HG02610 (cell line): Measurements from ENCODE around the gene GJB3.
"Not testable (repeated sequence)": the region's sequence is repeated elsewhere in the genome, so short reads cannot be mapped to it uniquely, and the experiment has no call there.

ENCODE experiments used
- ATAC-seq: cut with Tn5 transposase; IDR thresholded peaks from one replicate; pipeline ENCODE4 v1.9.1; 2021; ENCODE audit warnings: mild to moderate bottlenecking, moderate library complexity; ENCODE audit not compliant: unreplicated experiment

GJB3 gene

DNA sequence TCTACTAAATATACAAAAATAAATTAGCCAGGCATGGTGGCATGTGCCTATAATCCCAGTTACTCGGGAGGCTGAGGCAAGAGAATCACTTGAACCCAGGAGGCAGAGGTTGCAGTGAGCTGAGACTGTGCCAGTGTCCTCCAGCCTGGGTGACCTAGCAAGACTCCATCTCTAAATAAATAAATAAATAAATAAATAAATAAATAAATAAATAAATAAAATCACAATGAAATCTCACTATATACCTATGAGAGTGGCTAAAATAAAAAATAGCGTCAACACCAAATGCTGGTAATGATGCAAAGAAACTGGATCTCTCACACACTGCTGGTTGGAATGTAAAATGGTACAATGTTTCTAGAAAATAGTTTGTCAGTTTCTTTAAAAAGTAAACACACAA lies 37.8 kb downstream of the GJB3 start:
- ATAC-seq, result not testable (repeated sequence)

DNA sequence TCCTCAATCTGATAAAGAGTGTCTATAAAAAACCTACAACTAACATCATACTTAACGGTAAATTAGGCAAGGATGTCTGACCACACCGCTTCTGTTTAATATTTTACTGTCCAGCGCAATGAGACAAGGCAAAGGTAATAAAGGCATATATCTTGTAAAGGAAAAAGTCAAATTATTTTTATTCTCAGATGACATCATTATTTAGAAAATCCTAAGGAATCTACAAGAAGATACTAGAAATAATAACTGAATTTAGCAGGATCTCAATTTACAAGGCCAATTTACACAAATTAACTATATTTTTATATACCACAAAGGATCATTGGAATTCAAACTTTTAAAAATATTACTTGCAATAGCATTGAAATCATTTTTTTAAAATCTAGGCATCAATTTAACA lies 41.2 kb downstream of the GJB3 start:
- ATAC-seq, result no peak

DNA sequence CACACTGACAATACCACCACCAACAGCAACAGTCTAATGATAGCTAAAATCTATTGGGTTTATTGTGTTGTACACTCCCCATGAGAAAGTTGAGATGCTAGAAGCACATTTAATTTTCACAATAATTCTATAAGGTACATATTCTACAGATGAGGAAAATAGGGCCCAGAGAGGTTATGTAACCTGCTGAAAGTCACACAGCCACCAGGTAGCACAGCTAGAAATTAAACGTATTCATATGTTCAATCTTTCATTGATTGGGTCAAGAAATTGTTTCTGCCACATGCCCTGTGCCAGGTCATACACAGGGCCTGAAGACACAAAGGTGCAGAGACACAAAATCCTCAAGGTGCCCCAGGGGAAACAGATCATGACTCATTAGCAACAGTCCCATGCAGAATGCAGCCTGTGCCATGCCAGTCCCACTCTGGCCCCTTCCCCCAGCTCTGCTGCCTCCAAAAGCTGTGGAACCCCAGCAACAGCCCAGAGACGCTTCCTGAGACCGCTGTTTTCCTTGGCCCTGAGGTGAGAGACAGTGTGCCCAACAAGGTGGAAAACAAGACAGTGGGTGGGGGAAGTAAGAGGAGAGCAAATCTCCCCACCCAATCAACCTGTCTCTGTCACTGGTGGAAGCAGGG lies 43.9 kb downstream of the GJB3 start:
- ATAC-seq, result no peak

DNA sequence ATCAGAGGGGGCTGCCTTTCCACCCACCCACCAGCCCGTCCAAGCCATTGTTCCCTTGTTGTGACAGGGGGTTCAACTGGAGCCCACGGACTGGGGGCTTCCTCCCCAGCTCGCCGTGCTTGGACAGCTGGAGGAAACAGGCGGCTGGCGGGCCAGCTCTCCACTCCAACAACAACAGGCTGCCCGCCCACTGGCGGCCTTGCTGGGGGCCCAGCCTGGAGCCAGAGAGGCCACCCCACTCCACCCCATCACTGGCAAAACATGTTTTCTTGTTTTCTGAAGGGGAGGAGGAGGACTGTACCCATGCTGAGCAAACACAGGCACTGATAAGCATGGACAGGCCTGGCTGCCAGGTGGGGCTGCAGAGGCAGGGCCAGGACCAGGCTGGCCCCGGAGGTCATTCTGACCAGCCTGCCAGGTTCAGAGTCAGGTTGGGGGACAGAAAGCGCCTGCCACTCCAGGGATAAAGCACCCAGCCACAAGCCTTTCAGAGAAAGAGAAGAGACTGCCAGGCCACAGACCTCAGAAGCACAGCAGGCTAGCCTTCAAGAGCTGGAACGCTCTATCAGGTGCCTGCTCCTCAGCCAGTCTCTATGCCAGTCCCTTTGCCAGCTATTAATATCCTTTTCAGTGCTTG lies 44.6 kb downstream of the GJB3 start:
- no peak for ATAC-seq

DNA sequence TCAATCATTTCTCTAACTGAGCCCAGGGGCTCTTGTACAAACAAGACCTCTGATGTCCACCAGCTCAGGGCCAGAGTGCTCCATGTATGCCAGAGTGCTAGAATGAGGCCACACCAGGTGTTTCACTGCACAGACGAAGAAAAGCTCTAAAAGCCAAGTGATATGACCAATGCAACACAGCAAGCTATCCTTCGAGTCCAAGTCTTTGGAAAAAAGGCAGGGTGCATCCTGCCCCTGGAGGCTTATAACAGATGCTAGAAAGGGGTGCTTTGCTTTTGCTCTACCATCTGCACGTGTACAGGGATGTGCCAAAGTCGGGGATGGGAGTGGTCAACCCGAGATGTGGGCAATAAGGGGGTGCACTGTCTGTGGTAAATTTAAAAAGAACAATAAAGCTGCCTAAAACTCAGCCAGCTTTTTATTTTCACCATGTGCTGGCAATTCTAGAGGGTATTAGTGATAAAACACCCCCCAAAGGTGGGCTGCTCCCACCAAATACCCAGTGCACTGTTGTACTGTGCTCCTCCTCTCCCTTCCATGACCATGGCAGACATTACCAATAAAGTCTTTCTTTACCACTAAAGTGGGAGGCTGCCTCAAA lies 46.4 kb downstream of the GJB3 start:
- no peak for ATAC-seq

DNA sequence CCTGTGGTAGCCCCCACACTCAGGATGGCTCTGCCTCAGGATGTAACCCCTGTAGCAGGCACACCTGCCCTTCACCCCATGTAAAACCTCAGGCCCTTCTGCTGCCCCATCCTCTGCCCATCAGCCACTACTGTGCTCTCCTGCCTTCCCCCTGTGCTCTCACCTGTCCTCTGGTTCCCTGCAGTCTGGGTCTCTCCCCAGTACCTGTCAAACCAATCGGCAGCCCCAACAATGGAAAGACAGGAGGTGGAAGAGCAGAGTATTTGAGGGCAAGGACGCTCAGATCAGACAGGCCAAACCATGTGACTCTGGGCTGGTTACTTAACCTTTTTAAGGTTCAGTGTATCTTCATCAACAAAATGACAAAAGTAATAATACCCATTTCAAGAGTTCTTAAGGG lies 47.6 kb downstream of the GJB3 start:
- ATAC-seq, result no peak

DNA sequence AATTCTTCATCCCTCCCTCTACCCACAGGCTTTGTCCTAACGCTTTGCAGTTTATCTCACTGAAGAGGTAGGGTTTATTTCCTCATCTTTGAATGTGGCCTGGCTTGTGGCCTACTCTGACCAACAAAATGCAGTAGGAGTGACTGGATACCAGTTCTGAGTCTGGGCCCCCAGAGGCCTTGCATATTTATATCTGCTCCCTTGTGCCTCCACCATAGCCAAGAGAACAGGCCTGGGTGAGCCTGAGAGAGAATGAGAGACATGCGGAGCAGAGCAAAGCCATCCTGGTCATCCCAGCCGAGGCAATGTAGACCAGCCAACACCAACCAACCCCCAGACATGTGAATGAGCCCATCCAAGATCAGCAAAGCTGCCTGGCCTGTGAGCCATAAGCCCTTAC lies 48.2 kb downstream of the GJB3 start:
- no peak for ATAC-seq

DNA sequence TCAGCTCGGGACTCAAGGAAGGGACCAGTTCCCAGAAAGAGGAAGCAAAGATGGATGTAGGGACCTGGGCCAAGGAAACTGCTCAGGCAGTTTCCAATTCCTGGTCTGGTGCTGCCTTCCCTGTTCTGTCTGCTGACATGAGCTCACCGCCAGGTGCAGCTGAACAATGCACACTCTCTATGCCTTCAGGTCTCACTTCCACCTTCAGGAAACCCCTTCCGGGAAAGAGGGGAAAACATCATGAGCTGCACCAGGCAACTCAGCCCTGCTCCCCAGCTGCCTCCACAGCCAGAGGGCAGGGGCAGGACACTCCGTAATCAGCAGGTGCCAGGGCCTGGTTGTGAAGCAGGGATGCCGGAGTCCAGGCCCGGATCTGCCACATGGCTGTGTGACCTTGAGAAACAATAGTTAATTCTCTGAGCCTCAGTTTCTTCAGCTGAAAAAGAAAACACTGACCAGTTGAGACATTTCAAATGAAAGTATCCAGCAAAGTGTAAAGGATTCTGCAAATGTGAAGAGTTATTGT lies 50.8 kb downstream of the GJB3 start:
- no peak for ATAC-seq

DNA sequence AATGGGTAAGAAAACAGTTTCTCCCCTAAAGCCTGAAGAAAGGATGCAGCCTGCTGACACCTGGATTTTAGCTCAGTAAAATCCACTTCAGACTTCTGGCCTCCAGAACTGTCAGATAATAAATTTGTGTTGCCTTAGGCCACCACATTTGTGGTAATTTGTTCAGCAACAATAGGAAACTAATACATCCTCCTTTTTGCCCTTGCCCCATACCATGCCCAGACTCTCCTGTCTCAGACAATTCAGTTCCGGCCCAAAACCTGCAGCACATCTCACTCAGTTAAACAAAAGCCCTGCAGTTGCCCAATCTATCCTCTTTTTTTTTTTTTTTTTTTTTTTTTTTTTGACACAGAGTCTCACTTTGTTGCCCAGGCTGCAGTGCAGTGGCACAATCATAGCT lies 52.7 kb downstream of the GJB3 start:
- ATAC-seq, result no peak
